ENCODE data around the gene LINGO3. TPM values are rescaled to one million over a fixed set of nuclear protein-coding genes. Genes with fewer than 3 reads are reported as not detected.

Gene LINGO3
- polyA plus RNA-seq, 3 donors = 0.08 to 2.8 (median 2.2) TPM

DNA sequence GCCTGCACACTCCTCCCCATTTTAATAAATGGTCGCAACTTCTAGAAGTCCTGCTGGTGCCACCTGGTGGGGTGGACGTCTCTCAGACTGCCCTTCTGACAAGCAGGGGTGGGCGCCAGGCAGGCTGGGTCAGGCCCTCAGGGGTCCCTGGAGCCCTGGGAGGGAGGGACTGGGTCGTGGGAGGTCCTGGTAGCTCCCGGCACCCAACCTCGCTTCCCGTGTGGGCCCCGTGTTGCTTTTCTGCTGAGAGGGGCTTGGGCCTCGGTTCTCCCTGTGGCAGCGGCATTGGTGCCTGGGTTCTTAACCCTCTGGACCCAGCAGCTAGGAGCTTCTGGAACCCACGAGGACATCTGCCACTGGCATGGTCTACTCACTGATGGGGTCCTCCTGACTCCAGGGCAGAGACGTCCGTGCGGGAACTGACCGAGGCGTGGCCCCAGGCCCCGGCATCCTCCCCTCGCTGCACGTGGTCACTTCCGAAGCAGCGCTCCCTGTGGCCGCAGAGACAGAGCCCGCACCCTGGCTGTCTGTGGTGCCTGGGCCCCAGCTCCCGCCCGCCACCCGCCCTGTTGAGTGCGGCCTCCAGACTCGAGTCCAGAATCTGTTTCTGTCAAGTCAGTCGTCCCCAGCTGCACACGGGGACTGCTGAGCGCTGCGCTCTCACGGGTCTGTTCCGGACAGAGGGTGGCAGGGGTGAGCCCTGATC lies 46.1 kb upstream of the LINGO3 start:
- no peaks in the 10 kb centered on the region for H3K9me3 Mint-ChIP-seq

More for the DNA sequence above, 46.1 kb upstream of the LINGO3 start:
- H3K79me2 ChIP-seq (ENCODE audit: insufficient read depth, low read length) = no peaks in the 10 kb centered on the region
- no peaks in the 10 kb centered on the region for H3K9me3 ChIP-seq (replicated peaks in 1 of 2; ENCODE audit: control insufficient read depth in 1 of 2, insufficient read depth in 1 of 2, low read length in 2 of 2)
- WGBS (ENCODE audit: insufficient coverage) = 96% methylated on average over 25 of the region's 34 CpGs
- peaks cover 13 to 26% of the 10 kb centered on the region in 2 donors for H3K36me3 ChIP-seq (replicated peaks in 1 of 2; ENCODE audit: control insufficient read depth in 1 of 2, insufficient read depth in 2 of 2, low read length in 2 of 2)
- no peak for TF ChIP-seq CTCF (IDR thresholded peaks at IDR 0.05)
- Mint-ChIP-seq H3K4me1 (no peaks in the 10 kb centered on the region), H3K36me3 (peaks cover 0 to 14% of the 10 kb centered on the region in 2 donors), H3K27ac (no peak overlapping the region), H3K27me3 (ENCODE audit: low read depth in 3 of 3) (peaks cover 6 to 13% (median 7%) of the 10 kb centered on the region in 3 donors), H3K4me3 (no peak overlapping the region)
- no peak overlapping the region for H3K4me3 ChIP-seq (replicated peaks in 1 of 3; ENCODE audit: low read depth in 2 of 3, low read length in 3 of 3)
- no peaks in the 10 kb centered on the region for H3K4me1 ChIP-seq (ENCODE audit: control insufficient read depth in 1 of 2, insufficient read depth in 2 of 2, low read length in 2 of 2)
- H3K27ac ChIP-seq (ENCODE audit: low read depth in 1 of 2, low read length in 2 of 2) = no peak overlapping the region
- intact Hi-C loops (cut with micrococcal nuclease) = no loop called here
- no peaks in the 10 kb centered on the region for H4K20me1 ChIP-seq (ENCODE audit: insufficient read depth, low read length)
- no peak overlapping the region for H3K9ac ChIP-seq (ENCODE audit: insufficient read depth, low read length, poor library complexity, severe bottlenecking)
- H2AFZ ChIP-seq (ENCODE audit: insufficient read depth, low read depth, low read length, poor library complexity, severe bottlenecking) = no peak overlapping the region
- no peak overlapping the region for H3K4me2 ChIP-seq (replicated peaks; ENCODE audit: extremely low read depth, low read length, poor library complexity, severe bottlenecking)
- H3K27me3 ChIP-seq (ENCODE audit: control insufficient read depth in 2 of 2, insufficient read depth in 2 of 2, low read length in 2 of 2) = peaks cover 0 to 10% of the 10 kb centered on the region in 2 donors
- no peak for DNase-seq

All from CD14-positive monocyte (primary cell).